ENCODE data around the gene MCC.
A peak's percentile ranks its signal among the peaks of the same experiment; 100 is the strongest.

MCC gene

GRCh38 chr5:113027431-113027830 lies 460.8 kb downstream of the MCC start:
- DNase-seq (ENCODE audit: low spot score), result no peak

- DNase-seq (ENCODE audit: low spot score), result no peak
Observed at GRCh38 chr5:113027015-113027414, 461.2 kb downstream of the MCC start.

GRCh38 chr5:113026211-113026610 lies 462.0 kb downstream of the MCC start:
- no peak for DNase-seq (ENCODE audit: low spot score)

GRCh38 chr5:113025596-113025995 lies 462.7 kb downstream of the MCC start:
- no peak for DNase-seq (ENCODE audit: low spot score)

- no peak for DNase-seq (ENCODE audit: low spot score)
Observed at GRCh38 chr5:113024076-113024697, 464.1 kb downstream of the MCC start.

- DNase-seq (ENCODE audit: low spot score), result peak; percentile 72
Observed at GRCh38 chr5:113022661-113023060, 465.6 kb downstream of the MCC start.

GRCh38 chr5:113020461-113021273 lies 467.6 kb downstream of the MCC start:
- DNase-seq (ENCODE audit: low spot score), result no peak

- no peak for DNase-seq (ENCODE audit: low spot score)
Observed at GRCh38 chr5:113017881-113018635, 470.2 kb downstream of the MCC start.

GRCh38 chr5:113005454-113005853 lies 482.8 kb downstream of the MCC start:
- no peak for DNase-seq (ENCODE audit: low spot score)

- no peak for DNase-seq (ENCODE audit: low spot score)
Observed at GRCh38 chr5:113003763-113004162, 484.5 kb downstream of the MCC start.

GRCh38 chr5:113002423-113002822 lies 485.8 kb downstream of the MCC start:
- DNase-seq (ENCODE audit: low spot score), result no peak

GRCh38 chr5:113000466-113000865 lies 487.8 kb downstream of the MCC start:
- no peak for DNase-seq (ENCODE audit: low spot score)

GRCh38 chr5:112998296-112998695 lies 490.0 kb downstream of the MCC start:
- no peak for DNase-seq (ENCODE audit: low spot score)

GRCh38 chr5:112996830-112997374 lies 491.4 kb downstream of the MCC start:
- DNase-seq (ENCODE audit: low spot score), result no peak

- DNase-seq (ENCODE audit: low spot score), result peak; percentile 85
Observed at GRCh38 chr5:112995764-112996618, 492.3 kb downstream of the MCC start.

GRCh38 chr5:112986224-112986623 lies 502.0 kb downstream of the MCC start:
- DNase-seq (ENCODE audit: low spot score), result no peak

GRCh38 chr5:112983363-112983762 lies 504.9 kb downstream of the MCC start:
- no peak for DNase-seq (ENCODE audit: low spot score)

- no peak for DNase-seq (ENCODE audit: low spot score)
Observed at GRCh38 chr5:112979723-112980122, 508.5 kb downstream of the MCC start.

- DNase-seq (ENCODE audit: low spot score), result peak; percentile 47
Observed at GRCh38 chr5:112978836-112979235, 509.4 kb downstream of the MCC start.

GRCh38 chr5:112977440-112977861 lies 510.8 kb downstream of the MCC start:
- peak; percentile 60 for DNase-seq (ENCODE audit: low spot score)

GRCh38 chr5:112976432-112977309 lies 511.6 kb downstream of the MCC start, which contains the start of gene DCP2:
TSS of gene DCP2 (plus strand) at chr5:112976798. CDS start at chr5:112976934, 136 bp downstream.
- DNase-seq (ENCODE audit: low spot score), result peak; percentile 99

All from NAMALWA (cell line).